WTC11 (cell line): Measurements from ENCODE around the gene PTPRN2. TPM values are rescaled to one million over a fixed set of nuclear protein-coding genes. Genes with fewer than 3 reads are reported as not detected.

Source experiments
- ATAC-seq: fragments of 200-7000 bp; cut with Tn5 transposase; 2 replicates; pipeline ENCODE4 v1.10.0; 2021; ENCODE audit warnings: mild to moderate bottlenecking, moderate library complexity
- CTCF ChIA-PET: fragments of 300-600 bp; sonication (Branson Sonifier 250); formaldehyde crosslinking; loops from one replicate; lab custom pipeline; 2021; ENCODE audit warnings: antibody characterized with exemption; lab: Charles Lee
- POLR2A ChIA-PET: fragments of 350-600 bp; sonication (Branson Sonifier 250); formaldehyde crosslinking; loops from one replicate; lab custom pipeline; 2021; ENCODE audit warnings: antibody characterized with exemption; lab: Charles Lee
- DNase-seq: peaks from one replicate; pipeline ENCODE4 v3.0.0; 2021; ENCODE audit warnings: low spot score
- H3K27ac Mint-ChIP-seq: 2 replicates; pipeline ENCODE4 v1.8.0; 2021; ENCODE audit warnings: mixed read lengths
- H3K27me3 Mint-ChIP-seq: 2 replicates; pipeline ENCODE4 v1.8.0; 2021; ENCODE audit warnings: low read depth, mild to moderate bottlenecking, moderate library complexity, mixed read lengths
- H3K36me3 Mint-ChIP-seq: 2 replicates; pipeline ENCODE4 v1.8.0; 2021; ENCODE audit warnings: mixed read lengths
- H3K4me1 Mint-ChIP-seq: 2 replicates; pipeline ENCODE4 v1.8.0; 2022; ENCODE audit warnings: mixed read lengths
- H3K4me3 Mint-ChIP-seq: 2 replicates; pipeline ENCODE4 v1.8.0; 2021; ENCODE audit warnings: mild to moderate bottlenecking, moderate library complexity, mixed read lengths
- H3K9me3 Mint-ChIP-seq: 2 replicates; pipeline ENCODE4 v1.8.0; 2021; ENCODE audit warnings: mixed read lengths
- ESRRA ChIP-seq: sonication (generic); formaldehyde crosslinking; IDR thresholded peaks from 2 replicates; pipeline ENCODE4 v1.8.1; 2022; ENCODE audit warnings: mild to moderate bottlenecking, missing genetic modification reagents, borderline replicate concordance
- ETV6 ChIP-seq: sonication (generic); formaldehyde crosslinking; IDR thresholded peaks from 2 replicates; pipeline ENCODE4 v1.8.1; 2022; ENCODE audit warnings: mild to moderate bottlenecking, missing genetic modification reagents
- TEAD4 ChIP-seq: sonication (generic); formaldehyde crosslinking; IDR thresholded peaks from 2 replicates; pipeline ENCODE4 v1.8.0; 2022; ENCODE audit warnings: mild to moderate bottlenecking, missing genetic modification reagents
- ZNF121 ChIP-seq: sonication (generic); formaldehyde crosslinking; IDR thresholded peaks from 2 replicates; pipeline ENCODE4 v1.8.0; 2023; ENCODE audit warnings: missing genetic modification reagents
- ZNF423 ChIP-seq: fragments of 250-450 bp; sonication (Bioruptor Pico); IDR thresholded peaks from 2 replicates; pipeline ENCODE4 v2.1.2; 2022; ENCODE audit warnings: mild to moderate bottlenecking, moderate library complexity
- total RNA-seq: library from RNA; stranded (reverse); gene quantifications from 3 replicates; pipeline ENCODE4 v1.2.3, GENCODE V29; 2021
- TF ChIP-seq, protein P1 (sequence below): sonication (generic); formaldehyde crosslinking; IDR thresholded peaks from 2 replicates; pipeline ENCODE4 v1.8.1; 2022; ENCODE audit warnings: low read depth, mild to moderate bottlenecking, moderate library complexity, missing genetic modification reagents, borderline replicate concordance
- TF ChIP-seq, protein P2 (sequence below): fragments of 250-450 bp; sonication (Bioruptor Pico); conservative IDR thresholded peaks from 2 replicates; pipeline ENCODE4 v1.9.0; 2021; ENCODE audit warnings: mild to moderate bottlenecking
- TF ChIP-seq, protein P3 (sequence below): sonication (generic); formaldehyde crosslinking; conservative IDR thresholded peaks from 2 replicates; pipeline ENCODE4 v1.8.1; 2023; ENCODE audit warnings: mild to moderate bottlenecking, low read depth, missing genetic modification reagents, moderate library complexity

PTPRN2 gene
- total RNA-seq, 1 experiment from 2014 or later, result 4.7 TPM

DNA sequence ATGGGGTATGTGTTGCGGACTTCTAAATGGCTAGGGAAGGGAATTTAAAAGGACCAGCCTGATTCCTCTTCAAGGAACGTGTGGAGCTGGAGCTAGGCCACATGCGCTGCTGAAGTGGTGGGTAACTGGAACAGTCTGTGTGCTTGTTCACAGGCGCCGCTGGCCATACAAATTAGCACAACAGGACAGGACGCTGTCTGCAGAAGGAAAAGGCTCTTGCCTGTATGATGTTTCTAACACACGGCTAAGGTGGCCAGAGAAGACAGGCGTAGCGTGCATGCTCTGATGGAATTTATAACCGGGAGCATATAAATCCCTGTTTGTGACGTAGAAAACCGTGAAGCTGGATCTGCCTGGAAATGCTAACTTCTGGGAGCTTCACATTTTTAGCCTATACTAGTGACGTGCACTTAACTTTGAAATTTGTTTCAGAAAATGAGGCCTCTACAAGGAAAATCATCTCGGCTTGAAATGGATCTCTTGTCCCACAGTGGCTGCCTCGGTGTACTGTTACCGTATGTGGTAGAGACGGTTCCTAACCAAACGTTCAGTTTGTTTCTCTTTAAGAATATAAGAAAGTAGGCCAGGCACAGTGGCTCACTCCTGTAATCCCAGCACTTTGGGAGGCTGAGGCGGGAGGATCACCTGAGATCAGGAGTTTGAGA, 569.4 kb downstream of the PTPRN2 start (continued):
- TF ChIP-seq, protein P1, sequence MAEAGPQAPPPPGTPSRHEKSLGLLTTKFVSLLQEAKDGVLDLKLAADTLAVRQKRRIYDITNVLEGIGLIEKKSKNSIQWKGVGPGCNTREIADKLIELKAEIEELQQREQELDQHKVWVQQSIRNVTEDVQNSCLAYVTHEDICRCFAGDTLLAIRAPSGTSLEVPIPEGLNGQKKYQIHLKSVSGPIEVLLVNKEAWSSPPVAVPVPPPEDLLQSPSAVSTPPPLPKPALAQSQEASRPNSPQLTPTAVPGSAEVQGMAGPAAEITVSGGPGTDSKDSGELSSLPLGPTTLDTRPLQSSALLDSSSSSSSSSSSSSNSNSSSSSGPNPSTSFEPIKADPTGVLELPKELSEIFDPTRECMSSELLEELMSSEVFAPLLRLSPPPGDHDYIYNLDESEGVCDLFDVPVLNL, result no peak
- no peak for TF ChIP-seq ZNF423 (CRISPR knock-in tag)
- TF ChIP-seq, protein P2, sequence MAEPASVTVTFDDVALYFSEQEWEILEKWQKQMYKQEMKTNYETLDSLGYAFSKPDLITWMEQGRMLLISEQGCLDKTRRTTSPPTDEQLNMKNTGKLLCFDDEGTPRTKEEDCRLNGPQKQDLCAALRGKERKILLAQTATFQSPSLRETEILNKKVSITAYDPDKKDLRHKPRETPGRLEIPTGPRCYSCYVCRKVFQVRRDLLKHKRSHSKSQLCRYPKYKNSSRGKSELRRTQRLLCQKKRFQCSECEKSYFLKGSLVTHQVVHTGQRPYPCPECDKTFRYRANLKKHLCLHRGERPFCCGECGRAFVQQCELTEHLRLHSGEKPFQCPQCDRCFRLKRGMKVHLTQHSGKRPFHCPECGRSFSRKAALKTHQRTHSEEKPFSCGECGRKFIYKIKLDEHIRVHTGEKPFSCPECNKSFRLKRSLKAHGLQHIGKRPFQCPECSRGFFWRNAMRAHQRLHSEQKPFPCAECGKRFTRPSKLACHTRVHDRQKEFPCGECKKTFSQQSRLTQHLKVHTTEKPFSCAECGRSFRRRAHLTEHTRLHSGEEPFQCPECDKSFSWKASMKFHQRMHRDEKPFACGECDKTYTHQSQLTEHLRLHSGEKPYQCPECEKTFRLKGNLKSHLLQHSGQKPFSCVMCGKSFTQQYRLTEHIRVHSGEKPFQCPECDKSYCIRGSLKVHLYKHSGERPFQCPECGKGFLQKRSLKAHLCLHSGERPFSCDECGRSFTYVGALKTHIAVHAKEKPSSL, result no peak

- Mint-ChIP-seq H3K27ac (no peak overlapping the region), H3K36me3 (peaks cover 9% of the 10 kb centered on the region; the same call in 1 of the 2 replicates), H3K4me3 (no peak overlapping the region), H3K4me1 (peaks cover 14% of the 10 kb centered on the region), H3K9me3 (peaks cover 11% of the 10 kb centered on the region), H3K27me3 (peaks cover 4% of the 10 kb centered on the region; the same call in 1 of the 2 replicates)
- TF ChIP-seq TEAD4 (CRISPR knock-in tag) (no peak), ZNF423 (CRISPR knock-in tag) (peak; percentile 92), ETV6 (0 out of 2 replicates have a peak, but pooled peaks have one; percentile 20)
- TF ChIP-seq, protein P3, sequence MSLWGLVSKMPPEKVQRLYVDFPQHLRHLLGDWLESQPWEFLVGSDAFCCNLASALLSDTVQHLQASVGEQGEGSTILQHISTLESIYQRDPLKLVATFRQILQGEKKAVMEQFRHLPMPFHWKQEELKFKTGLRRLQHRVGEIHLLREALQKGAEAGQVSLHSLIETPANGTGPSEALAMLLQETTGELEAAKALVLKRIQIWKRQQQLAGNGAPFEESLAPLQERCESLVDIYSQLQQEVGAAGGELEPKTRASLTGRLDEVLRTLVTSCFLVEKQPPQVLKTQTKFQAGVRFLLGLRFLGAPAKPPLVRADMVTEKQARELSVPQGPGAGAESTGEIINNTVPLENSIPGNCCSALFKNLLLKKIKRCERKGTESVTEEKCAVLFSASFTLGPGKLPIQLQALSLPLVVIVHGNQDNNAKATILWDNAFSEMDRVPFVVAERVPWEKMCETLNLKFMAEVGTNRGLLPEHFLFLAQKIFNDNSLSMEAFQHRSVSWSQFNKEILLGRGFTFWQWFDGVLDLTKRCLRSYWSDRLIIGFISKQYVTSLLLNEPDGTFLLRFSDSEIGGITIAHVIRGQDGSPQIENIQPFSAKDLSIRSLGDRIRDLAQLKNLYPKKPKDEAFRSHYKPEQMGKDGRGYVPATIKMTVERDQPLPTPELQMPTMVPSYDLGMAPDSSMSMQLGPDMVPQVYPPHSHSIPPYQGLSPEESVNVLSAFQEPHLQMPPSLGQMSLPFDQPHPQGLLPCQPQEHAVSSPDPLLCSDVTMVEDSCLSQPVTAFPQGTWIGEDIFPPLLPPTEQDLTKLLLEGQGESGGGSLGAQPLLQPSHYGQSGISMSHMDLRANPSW (CRISPR knock-in tag), result no peak
- peak; percentile 38 for ATAC-seq
- ChIA-PET CTCF (interaction anchor here (1.2 kb wide), 1 partner anchor 18 kb away, joined by 4 read pairs; no protein-coding TSS in a partner anchor), POLR2A (no interaction called here)
- no peak for DNase-seq
Observed at GRCh38 chr7:158017111-158018097, 570.2 kb downstream of the PTPRN2 start.

DNA sequence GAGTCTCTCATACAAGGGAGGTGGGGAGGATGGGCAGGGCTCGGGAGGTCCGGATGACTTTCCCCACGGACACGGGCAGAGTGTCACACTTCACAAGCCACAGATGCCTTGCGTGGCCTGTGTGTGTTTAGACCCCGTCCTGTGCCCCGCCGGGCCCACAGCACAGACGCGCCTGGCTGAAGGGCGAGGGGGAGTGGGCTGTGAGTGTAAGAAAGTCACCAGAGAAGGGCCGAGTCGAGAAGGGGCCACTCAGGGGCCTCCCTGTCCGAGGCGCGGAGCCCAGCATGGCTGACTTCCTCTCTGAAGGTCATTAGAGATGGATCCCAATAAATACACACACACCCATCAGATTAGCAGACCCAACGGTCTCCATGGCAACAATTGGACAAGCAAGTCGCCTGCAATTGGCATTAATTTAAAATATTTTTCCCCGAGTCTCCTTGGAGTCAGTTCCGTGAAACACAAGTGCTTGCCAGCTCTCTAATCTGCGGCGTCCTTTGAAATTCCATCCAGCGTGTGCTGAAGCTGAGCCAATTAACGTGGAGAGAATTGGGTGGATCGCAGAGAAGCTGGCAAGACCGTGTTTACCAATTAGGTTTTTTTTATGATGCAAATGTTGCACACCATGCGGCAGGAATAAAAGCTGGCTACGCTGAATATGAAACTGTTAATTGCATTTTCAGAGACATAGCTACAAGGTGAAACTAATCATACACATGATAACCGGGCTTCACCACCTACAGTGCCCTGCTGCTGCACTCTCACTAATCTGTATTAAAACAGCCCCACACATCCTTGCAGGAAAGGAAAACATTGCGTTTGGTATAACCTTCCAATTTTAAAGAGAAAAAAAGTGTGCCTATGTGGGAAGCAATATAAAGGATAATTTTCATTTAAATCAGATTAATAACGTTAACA, 571.2 kb downstream of the PTPRN2 start:
- H3K36me3 Mint-ChIP-seq, result peaks cover 15% of the 10 kb centered on the region; the same call in 1 of the 2 replicates
- CTCF ChIA-PET, result interaction anchor here (1.2 kb wide), 1 partner anchor 18 kb away, joined by 4 read pairs; no protein-coding TSS in a partner anchor
- POLR2A ChIA-PET, result no interaction called here
- peaks cover 18% of the 10 kb centered on the region for H3K4me1 Mint-ChIP-seq
- no peak overlapping the region for H3K27ac Mint-ChIP-seq
- ATAC-seq, result peak; percentile 31; the same call in 1 of the 2 replicates
- peaks cover 16% of the 10 kb centered on the region for H3K9me3 Mint-ChIP-seq
- H3K27me3 Mint-ChIP-seq, result peaks cover 8% of the 10 kb centered on the region
- TF ChIP-seq ZNF121 (peak; percentile 73; the same call in 1 of the 2 replicates), ESRRA (CRISPR knock-in tag) (no peak)
- no peak for DNase-seq
- H3K4me3 Mint-ChIP-seq, result no peak overlapping the region
